GM12878 (cell line): ENCODE data around the gene ARAF. TPM values are rescaled to one million over a fixed set of nuclear protein-coding genes. Genes with fewer than 3 reads are reported as not detected.

Experiments used
- ATAC-seq: fragments of 200-7000 bp; cut with Tn5 transposase; 3 replicates; pipeline ENCODE4 v1.9.1; 2020; ENCODE audit warnings: mild to moderate bottlenecking, moderate library complexity
- BruUV-seq: library from RNA; stranded (reverse); fragments of 400-500 nt; replicated peaks from 2 replicates; lab custom pipeline; 2021; lab: Mats Ljungman, UMichigan
- CTCF ChIA-PET: fragments of 300-600 bp; sonication (Branson Sonifier 250); formaldehyde crosslinking; extraction: SDS; loops from one replicate; lab custom pipeline; 2021; ENCODE audit warnings: inconsistent platforms; lab: Yijun Ruan, JAX
- POLR2A ChIA-PET: fragments of 350-600 bp; formaldehyde crosslinking; extraction: SDS; loops from one replicate; lab custom pipeline; 2021; ENCODE audit warnings: inconsistent platforms; lab: Charles Lee
- RAD21 ChIA-PET: fragments of 300-600 bp; sonication (Branson Sonifier 250); formaldehyde crosslinking; loops from one replicate; lab custom pipeline; 2023; ENCODE audit warnings: antibody characterized with exemption; ENCODE audit not compliant: unreplicated experiment; lab: Charles Lee
- SMC1A ChIA-PET: fragments of 300-600 bp; sonication (Branson Sonifier 250); formaldehyde crosslinking; loops from one replicate; lab custom pipeline; 2023; ENCODE audit not compliant: unreplicated experiment, uncharacterized antibody; lab: Charles Lee
- DNase-seq: peaks from one replicate; pipeline ENCODE4 v3.0.0-alpha.2; 2011; ENCODE audit warnings: low read depth, low spot score
- FAIRE-seq: peaks from 3 replicates; lab custom pipeline; 2011; peaks lifted over from hg19 to GRCh38; lab: Jason Lieb, UNC
- H2AFZ ChIP-seq: 2 replicates; pipeline ENCODE4 v1.6.0; 2011; ENCODE audit warnings: low read depth, low read length, control low read depth; ENCODE audit not compliant: control insufficient read depth
- H3K27ac ChIP-seq: 2 replicates; pipeline ENCODE4 v1.5.1; 2011; ENCODE audit warnings: control low read depth; ENCODE audit not compliant: control insufficient read depth, insufficient read depth
- H3K27me3 ChIP-seq, 2 experiments: replicated peaks in 1 of 2; 2 replicates each; pipeline versions ENCODE4 v1.6.0 to v1.6.1; 2011; ENCODE audit warnings: low read length in 1 of 2; ENCODE audit not compliant: control insufficient read depth in 2 of 2, insufficient read depth in 2 of 2
- H3K36me3 ChIP-seq, 2 experiments: 2 replicates each; pipeline ENCODE4 v1.5.1; 2011; ENCODE audit warnings: low read length in 1 of 2; ENCODE audit not compliant: control insufficient read depth in 2 of 2, insufficient read depth in 2 of 2
- H3K4me1 ChIP-seq: 2 replicates; pipeline ENCODE4 v1.6.1; 2011; ENCODE audit warnings: mild to moderate bottlenecking, low read length, moderate library complexity, mixed read lengths; ENCODE audit not compliant: control insufficient read depth, insufficient read depth
- H3K4me2 ChIP-seq: 2 replicates; pipeline ENCODE4 v1.6.0; 2011; ENCODE audit warnings: control low read depth; ENCODE audit not compliant: control insufficient read depth, insufficient read depth
- H3K4me3 ChIP-seq: fragments of 200-600 bp; sonication (generic); 2 replicates; pipeline ENCODE4 v1.5.1; 2016
- H3K79me2 ChIP-seq: 2 replicates; pipeline ENCODE4 v1.6.0; 2011; ENCODE audit warnings: low read length; ENCODE audit not compliant: control insufficient read depth, insufficient read depth
- H3K9ac ChIP-seq: 2 replicates; pipeline ENCODE4 v1.8.0; 2011; ENCODE audit warnings: low read length, control low read depth, mixed read lengths; ENCODE audit not compliant: control insufficient read depth, insufficient read depth
- H3K9me3 ChIP-seq: replicated peaks from 3 replicates; pipeline ENCODE4 v1.5.1; 2011; ENCODE audit warnings: mild to moderate bottlenecking, low read length; ENCODE audit not compliant: control insufficient read depth, insufficient read depth
- H4K20me1 ChIP-seq: 2 replicates; pipeline ENCODE4 v1.6.0; 2011; ENCODE audit not compliant: control insufficient read depth, insufficient read depth
- CBX3 ChIP-seq: fragments of 200-600 bp; sonication (generic); IDR thresholded peaks from 2 replicates; pipeline ENCODE4 v1.6.1; 2016; ENCODE audit warnings: low read depth, borderline replicate concordance
- CTCF ChIP-seq, 3 experiments: IDR thresholded peaks in 2 of 3; conservative IDR thresholded peaks in 1 of 3; 2 replicates each; pipeline ENCODE4 v1.5.1; 2011; ENCODE audit warnings: low read depth in 3 of 3, low read length in 3 of 3, mild to moderate bottlenecking in 3 of 3, control low read depth in 2 of 3, moderate library complexity in 2 of 3, inconsistent platforms in 1 of 3, mixed read lengths in 1 of 3; ENCODE audit not compliant: control insufficient read depth in 2 of 3, insufficient read depth in 1 of 3; ENCODE audit errors: extremely low read depth in 1 of 3
- HSF1 ChIP-seq: fragments of 150-350 bp; IDR thresholded peaks from 2 replicates; pipeline ENCODE4 v1.6.1; 2014; ENCODE audit warnings: mild to moderate bottlenecking, low read depth, low read length
- IKZF1 ChIP-seq: fragments of 450-650 bp; conservative IDR thresholded peaks from 2 replicates; pipeline ENCODE4 v1.6.1; 2017; ENCODE audit warnings: antibody characterized with exemption, mild to moderate bottlenecking
- JUNB ChIP-seq: IDR thresholded peaks from 2 replicates; pipeline ENCODE4 v1.6.1; 2016; ENCODE audit warnings: antibody characterized with exemption, mild to moderate bottlenecking
- NBN ChIP-seq: fragments of 450-650 bp; IDR thresholded peaks from 2 replicates; pipeline ENCODE4 v1.6.1; 2016
- POU2F2 ChIP-seq: IDR thresholded peaks from 3 replicates; pipeline ENCODE4 v1.6.1; 2011; ENCODE audit warnings: low read depth, mild to moderate bottlenecking, low read length, borderline replicate concordance
- RAD21 ChIP-seq: IDR thresholded peaks from 2 replicates; pipeline ENCODE4 v1.6.1; 2011; ENCODE audit warnings: mild to moderate bottlenecking, low read depth, low read length, moderate library complexity; ENCODE audit not compliant: insufficient read depth
- RELB ChIP-seq: fragments of 450-650 bp; IDR thresholded peaks from 2 replicates; pipeline ENCODE4 v1.6.1; 2017; ENCODE audit warnings: low read depth, mild to moderate bottlenecking, moderate library complexity
- SMC3 ChIP-seq: IDR thresholded peaks from 2 replicates; pipeline ENCODE4 v1.6.1; 2011; ENCODE audit warnings: low read length, improper control_type of control experiment, borderline replicate concordance
- SPI1 ChIP-seq: IDR thresholded peaks from 2 replicates; pipeline ENCODE4 v1.6.1; 2011; ENCODE audit warnings: low read depth, mild to moderate bottlenecking, low read length, moderate library complexity, borderline replicate concordance; ENCODE audit not compliant: insufficient read depth
- WGBS: methylation state at CpG from one replicate; pipeline ENCODE4 v1.1.6; 2016; ENCODE audit warnings: low lambda C conversion rate; ENCODE audit not compliant: insufficient replicate concordance, insufficient coverage; ENCODE audit errors: missing lambda C conversion rate; 5-methylcytosine and 5-hydroxymethylcytosine counted together
- in situ Hi-C: fragments of 300-500 bp; cut with MboI; formaldehyde crosslinking; loops from 9 replicates; pipeline ENCODE4 v1.14.3; 2018; ENCODE audit warnings: mixed read lengths
- intact Hi-C: fragments of 100-400 bp; cut with micrococcal nuclease; formaldehyde crosslinking; loops from one replicate; pipeline ENCODE4 v1.14.2; 2022; ENCODE audit not compliant: unreplicated experiment
- polyA plus RNA-seq, 11 experiments: library from polyadenylated mRNA; depleted of rRNA in 4 of 11; unstranded in 6 of 11; stranded (reverse) in 5 of 11; fragments of >200 nt; fragmentation: Nextera tagmentation in 4 of 11; fragmentation: Illumina TruSeq in 1 of 11; extraction: Ambion mirVana in 4 of 11; extraction: Trizol in 1 of 11; gene quantifications; 1 replicate in 1 of 11; 2 replicates in 10 of 11; pipeline versions ENCODE4 v1.2.1 to v1.2.3, GENCODE V29; 2011 to 2016; ENCODE audit warnings: inconsistent platforms in 2 of 11, missing spikeins in 2 of 11, low read depth in 1 of 11
- total RNA-seq, 4 experiments: library from RNA; depleted of rRNA in 3 of 4; stranded (reverse); fragments of >200 nt in 3 of 4; fragmentation: Illumina TruSeq in 1 of 4; extraction: Trizol in 1 of 4; gene quantifications; 2 replicates each; pipeline versions ENCODE4 v1.2.1 to v1.2.3, GENCODE V29; 2013 to 2021

ARAF gene
- total and polyA plus RNA-seq, 10 of the 15 experiments (the other 5 are each of a cell fraction or from before 2014, with no cell fraction given), result 5.0 to 79.2 (median 39.1) TPM

GRCh38 chrX:47540754-47541538, 20.1 kb upstream of the ARAF start:
- ChIA-PET RAD21 (interaction anchor here (1.3 kb wide), 1 partner anchor 15 kb away, joined by 4 read pairs; no protein-coding TSS in a partner anchor), POLR2A (interaction anchor here (0.5 to 1.6 kb wide), 3 partner anchors 10 to 15 kb away, joined by 3 to 11 read pairs (median 3); no protein-coding TSS in a partner anchor), SMC1A (interaction anchor here (0.5 to 2.6 kb wide), 4 partner anchors 88 to 150 kb away, joined by 3 to 9 read pairs (median 4); no protein-coding TSS in a partner anchor), CTCF (interaction anchor here (0.7 to 1.5 kb wide), 6 partner anchors 15 to 123 kb away, joined by 3 to 7 read pairs (median 4); no protein-coding TSS in a partner anchor)
- Histone ChIP-seq H2AFZ (peak overlapping the region; percentile 39), H3K79me2 (no peaks in the 10 kb centered on the region), H3K4me1 (no peaks in the 10 kb centered on the region), H3K4me3 (no peak overlapping the region), H3K36me3 (no peaks in the 10 kb centered on the region), H3K9me3 (no peaks in the 10 kb centered on the region), H3K9ac (no peak overlapping the region), H3K27ac (no peak overlapping the region), H3K27me3 (no peaks in the 10 kb centered on the region), H3K4me2 (no peak overlapping the region), H4K20me1 (no peaks in the 10 kb centered on the region)
- 47% methylated on average over 15 of the region's 15 CpGs for WGBS
- no peak for DNase-seq
- intact Hi-C loops (no loop called here), in situ Hi-C loops (no loop called here)
- BruUV-seq, result no TSS peak
- FAIRE-seq, result no peak
- TF ChIP-seq POU2F2 (peak; percentile 14; the same call in 1 of the 3 replicates), JUNB (no peak), IKZF1 (peak; percentile 47), CTCF (IDR thresholded peaks at IDR 0.05 in 2 of 3, conservative IDR thresholded peaks at IDR 0.05 in 1 of 3; ENCODE audit: control insufficient read depth in 2 of 3, extremely low read depth in 1 of 3, insufficient read depth in 1 of 3, low read depth in 3 of 3, low read length in 3 of 3) (peak in 2 of 3 experiments; percentile 24 to 40; a peak in 3 of 6 replicates), CBX3 (no peak), RELB (peak; percentile 24; the same call in 1 of the 2 replicates), SMC3 (peak; percentile 42; the same call in 1 of the 2 replicates), NBN (no peak), SPI1 (peak; percentile 30; the same call in 1 of the 2 replicates), HSF1 (peak; percentile 84), RAD21 (peak; percentile 27; the same call in 1 of the 2 replicates)
- ATAC-seq, result peak; percentile 55
